ENCODE measurements around the gene TSFM.

The TSFM gene

GRCh38 chr12:57802607-57803006 is 20.0 kb downstream of the TSFM start:
- TF ChIP-seq SNAI2 (CRISPR knock-in tag; IDR thresholded peaks at IDR 0.05) (no peak), PATZ1 (CRISPR knock-in tag; IDR thresholded peaks at IDR 0.05; ENCODE audit: borderline replicate concordance) (no peak), TCF4 (CRISPR knock-in tag; IDR thresholded peaks at IDR 0.05; ENCODE audit: borderline replicate concordance) (no peak), OSR1 (CRISPR knock-in tag; IDR thresholded peaks at IDR 0.05) (no peak), TOX (CRISPR knock-in tag; IDR thresholded peaks at IDR 0.05; ENCODE audit: borderline replicate concordance) (no peak), ZNF565 (CRISPR knock-in tag; conservative IDR thresholded peaks at IDR 0.05; ENCODE audit: low read depth) (no peak)
- ATAC-seq = no peak

GRCh38 chr12:57803319-57803893 is 20.8 kb downstream of the TSFM start:
- TF ChIP-seq ZNF70 (CRISPR knock-in tag; IDR thresholded peaks at IDR 0.05) (peak; percentile 31; the same call in 1 of the 2 replicates), ZFP30 (CRISPR knock-in tag; IDR thresholded peaks at IDR 0.05) (no peak)
- peak; percentile 87 for ATAC-seq

- no peak for ATAC-seq
Observed at GRCh38 chr12:57806677-57807076, 24.1 kb downstream of the TSFM start.

GRCh38 chr12:57807285-57807684 is 24.7 kb downstream of the TSFM start:
- no peak for ATAC-seq
- no peak for TF ChIP-seq TOX (CRISPR knock-in tag; IDR thresholded peaks at IDR 0.05; ENCODE audit: borderline replicate concordance)

More at GRCh38 chr12:57806677-57807076, 24.1 kb downstream of the TSFM start:
- TF ChIP-seq PPARA (CRISPR knock-in tag; IDR thresholded peaks at IDR 0.05; ENCODE audit: borderline replicate concordance) = no peak

GRCh38 chr12:57808351-57808750 is 25.8 kb downstream of the TSFM start:
- no peak for ATAC-seq
- TF ChIP-seq ISL1 (CRISPR knock-in tag; IDR thresholded peaks at IDR 0.05) = no peak

GRCh38 chr12:57809425-57809824 is 26.8 kb downstream of the TSFM start:
- ATAC-seq = no peak
- no peak for TF ChIP-seq TCF4 (CRISPR knock-in tag; IDR thresholded peaks at IDR 0.05; ENCODE audit: borderline replicate concordance)
- TF ChIP-seq ZNF8 (CRISPR knock-in tag; IDR thresholded peaks at IDR 0.05) = no peak

GRCh38 chr12:57810450-57810849 is 27.9 kb downstream of the TSFM start:
- peak; percentile 33 for ATAC-seq
- TF ChIP-seq CSDC2 (CRISPR knock-in tag; IDR thresholded peaks at IDR 0.05) (no peak), BACH2 (CRISPR knock-in tag; IDR thresholded peaks at IDR 0.05; ENCODE audit: borderline replicate concordance) (no peak), TCF4 (CRISPR knock-in tag; IDR thresholded peaks at IDR 0.05; ENCODE audit: borderline replicate concordance) (no peak)

- TF ChIP-seq GLIS3 (CRISPR knock-in tag; IDR thresholded peaks at IDR 0.05) (no peak), PPARA (CRISPR knock-in tag; IDR thresholded peaks at IDR 0.05; ENCODE audit: borderline replicate concordance) (no peak)
- no peak for ATAC-seq
Observed at GRCh38 chr12:57811028-57811755, 28.6 kb downstream of the TSFM start.

- TF ChIP-seq ZNF70 (CRISPR knock-in tag; IDR thresholded peaks at IDR 0.05) (no peak), ZFP3 (CRISPR knock-in tag; IDR thresholded peaks at IDR 0.05) (no peak), ZFP30 (CRISPR knock-in tag; IDR thresholded peaks at IDR 0.05) (no peak), PATZ1 (CRISPR knock-in tag; IDR thresholded peaks at IDR 0.05; ENCODE audit: borderline replicate concordance) (no peak), RARB (CRISPR knock-in tag; IDR thresholded peaks at IDR 0.05) (no peak), SNAI2 (CRISPR knock-in tag; IDR thresholded peaks at IDR 0.05) (no peak), TCF4 (CRISPR knock-in tag; IDR thresholded peaks at IDR 0.05; ENCODE audit: borderline replicate concordance) (no peak), ZNF8 (CRISPR knock-in tag; IDR thresholded peaks at IDR 0.05) (no peak)
- ATAC-seq = no peak; the same call in 2 of the 3 replicates
Observed at GRCh38 chr12:57813111-57813970, 30.8 kb downstream of the TSFM start.

Data from SK-N-SH treated with all-trans-retinoic acid at 6 μM for 48 hours (cell line).